Ovary (tissue), 9 donors: ENCODE data around the gene ADGRF5. TPM values are rescaled to one million over a fixed set of nuclear protein-coding genes. Genes with fewer than 3 reads are reported as not detected.

ENCODE experiments used
- DNase-seq, 5 donors: peaks; one replicate each; pipeline ENCODE4 v3.0.0-alpha.2; 2019 to 2020
- H3K27ac ChIP-seq, 2 donors: fragments of 200-600 bp; one replicate each; pipeline versions ENCODE4 v1.5.1 to v1.8.0; 2019 to 2022
- H3K27me3 ChIP-seq: fragments of 200-600 bp; one replicate; pipeline ENCODE4 v1.8.0; 2022
- H3K36me3 ChIP-seq: fragments of 200-600 bp; sonication (generic); one replicate; pipeline ENCODE4 v1.5.1; 2019
- H3K4me1 ChIP-seq: one replicate; pipeline ENCODE4 v1.8.1; 2013; ENCODE audit warnings: mild to moderate bottlenecking, moderate library complexity; ENCODE audit not compliant: insufficient read depth
- H3K4me3 ChIP-seq: fragments of 200-600 bp; sonication (generic); one replicate; pipeline ENCODE4 v1.5.1; 2017
- H3K9me3 ChIP-seq, 2 donors: fragments of 200-600 bp in 1 of 2; sonication (generic) in 1 of 2; one replicate each; pipeline versions ENCODE4 v1.5.1 to v1.8.1; 2013 to 2019; ENCODE audit warnings: mild to moderate bottlenecking in 1 of 2, moderate library complexity in 1 of 2
- EP300 ChIP-seq: sonication (generic); formaldehyde crosslinking; IDR thresholded peaks from one replicate; pipeline ENCODE4 v1.6.1; 2017; ENCODE audit warnings: antibody characterized with exemption
- POLR2A ChIP-seq: fragments of 450-650 bp; IDR thresholded peaks from one replicate; pipeline ENCODE4 v1.6.1; 2017; ENCODE audit warnings: antibody characterized with exemption, mild to moderate bottlenecking, moderate library complexity
- WGBS, 3 donors: extraction: QIAGEN DNeasy Blood & Tissue Kit in 1 of 3; methylation state at CpG; one replicate each; pipeline versions ENCODE4 v1.1.5 to v1.1.7; 2013 to 2017; 5-methylcytosine and 5-hydroxymethylcytosine counted together
- intact Hi-C, 4 donors: fragments of 100-400 bp; cut with DNase I; formaldehyde crosslinking; loops; one replicate each; pipeline versions ENCODE4 v1.11.0 to v1.15.1; 2022 to 2023
- polyA plus RNA-seq, 2 donors: library from polyadenylated mRNA; stranded (reverse); fragments of 200-250 nt in 1 of 2; fragments of 350-450 nt in 1 of 2; fragmentation: Illumina TruSeq in 1 of 2; extraction: RNeasy Lipid Tissue Mini Kit (QIAGEN cat#74804) in 1 of 2; gene quantifications; one replicate each; pipeline ENCODE4 v1.2.3, GENCODE V29; 2013 to 2014
- total RNA-seq, 7 donors: library from RNA; depleted of rRNA in 2 of 7; stranded (reverse); fragments of >200 nt in 2 of 7; fragmentation: NEBNext Ultra II Directional in 3 of 7; extraction: Animal tissue kit (Norgen Biotek cat#: 25700) in 3 of 7; gene quantifications; one replicate each; pipeline versions ENCODE4 v1.1.0 to v1.2.4, GENCODE V29; 2016 to 2023
- TF ChIP-seq, protein P1 (sequence below), 3 donors: fragments of 450-650 bp in 2 of 3; fragments of 200-600 bp in 1 of 3; IDR thresholded peaks; one replicate each; pipeline versions ENCODE4 v1.5.1 to v1.8.0; 2016 to 2022; ENCODE audit warnings: antibody characterized with exemption in 3 of 3, mild to moderate bottlenecking in 1 of 3
- donor health status: DM: no; HTN: no; CAD: no; lungs with moderate emphysema.
- donor health status: DM: no; HTN: no; CAD: no.
- donor health status: Bipolar disorder and iron deficiency.
- donor health status: DM: yes; HTN: yes; CAD: no.
- donor health status: DM: no; HTN: no; CAD: no.
- donor health status: DM: yes; HTN: yes; CAD: no.

Gene ADGRF5
- total and polyA plus RNA-seq, 9 donors, result 4.7 to 41.2 (median 10.6) TPM

- Histone ChIP-seq H3K9me3 (no peaks in the 10 kb centered on the region), H3K36me3 (no peaks in the 10 kb centered on the region), H3K27ac (no peak overlapping the region), H3K4me1 (no peaks in the 10 kb centered on the region), H3K27me3 (no peaks in the 10 kb centered on the region), H3K4me3 (no peak overlapping the region)
- TF ChIP-seq, protein P1, sequence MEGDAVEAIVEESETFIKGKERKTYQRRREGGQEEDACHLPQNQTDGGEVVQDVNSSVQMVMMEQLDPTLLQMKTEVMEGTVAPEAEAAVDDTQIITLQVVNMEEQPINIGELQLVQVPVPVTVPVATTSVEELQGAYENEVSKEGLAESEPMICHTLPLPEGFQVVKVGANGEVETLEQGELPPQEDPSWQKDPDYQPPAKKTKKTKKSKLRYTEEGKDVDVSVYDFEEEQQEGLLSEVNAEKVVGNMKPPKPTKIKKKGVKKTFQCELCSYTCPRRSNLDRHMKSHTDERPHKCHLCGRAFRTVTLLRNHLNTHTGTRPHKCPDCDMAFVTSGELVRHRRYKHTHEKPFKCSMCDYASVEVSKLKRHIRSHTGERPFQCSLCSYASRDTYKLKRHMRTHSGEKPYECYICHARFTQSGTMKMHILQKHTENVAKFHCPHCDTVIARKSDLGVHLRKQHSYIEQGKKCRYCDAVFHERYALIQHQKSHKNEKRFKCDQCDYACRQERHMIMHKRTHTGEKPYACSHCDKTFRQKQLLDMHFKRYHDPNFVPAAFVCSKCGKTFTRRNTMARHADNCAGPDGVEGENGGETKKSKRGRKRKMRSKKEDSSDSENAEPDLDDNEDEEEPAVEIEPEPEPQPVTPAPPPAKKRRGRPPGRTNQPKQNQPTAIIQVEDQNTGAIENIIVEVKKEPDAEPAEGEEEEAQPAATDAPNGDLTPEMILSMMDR (IDR thresholded peaks at IDR 0.05), result no peak
- 36 to 41% (median 36%) methylated on average over 2 of the region's 2 CpGs for WGBS, 3 donors
- intact Hi-C loops, result no loop called here
- DNase-seq, result no peak
These were observed 8.6 kb upstream of the ADGRF5 start for GRCh38 chr6:46930331-46930730.

DNA sequence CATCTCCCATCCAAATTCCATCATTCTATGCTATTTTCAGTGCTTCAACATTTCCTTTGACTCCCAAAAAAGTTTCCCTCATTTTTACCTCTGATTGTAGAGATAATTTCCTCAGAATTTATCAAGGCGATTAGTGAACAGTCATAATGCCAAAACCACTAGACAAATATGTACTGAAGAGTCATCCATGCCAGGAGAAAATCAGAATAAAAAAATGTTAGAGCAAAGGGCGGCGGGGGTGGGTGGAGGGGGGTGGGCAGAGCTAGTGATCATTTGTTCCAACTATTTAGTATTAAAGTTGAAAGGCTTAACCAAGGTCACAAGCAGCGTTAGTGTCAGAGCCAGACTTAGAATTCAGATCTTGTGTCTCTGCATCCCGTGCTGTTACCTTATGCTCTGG lies 5.3 kb upstream of the ADGRF5 start:
- WGBS, 3 donors, result 56 to 59% (median 59%) methylated on average over 5 of the region's 5 CpGs
- intact Hi-C loops, result no loop called here
- no peak overlapping the region for H3K27ac ChIP-seq
- TF ChIP-seq EP300 (no peak), POLR2A (no peak)
- TF ChIP-seq, protein P1 (IDR thresholded peaks at IDR 0.05), result no peak
- no peaks in the 10 kb centered on the region for H3K36me3 ChIP-seq
- no peaks in the 10 kb centered on the region for H3K4me1 ChIP-seq
- H3K4me3 ChIP-seq, result no peak overlapping the region
- no peaks in the 10 kb centered on the region for H3K27me3 ChIP-seq
- H3K9me3 ChIP-seq, result no peaks in the 10 kb centered on the region
- DNase-seq, result no peak

DNA sequence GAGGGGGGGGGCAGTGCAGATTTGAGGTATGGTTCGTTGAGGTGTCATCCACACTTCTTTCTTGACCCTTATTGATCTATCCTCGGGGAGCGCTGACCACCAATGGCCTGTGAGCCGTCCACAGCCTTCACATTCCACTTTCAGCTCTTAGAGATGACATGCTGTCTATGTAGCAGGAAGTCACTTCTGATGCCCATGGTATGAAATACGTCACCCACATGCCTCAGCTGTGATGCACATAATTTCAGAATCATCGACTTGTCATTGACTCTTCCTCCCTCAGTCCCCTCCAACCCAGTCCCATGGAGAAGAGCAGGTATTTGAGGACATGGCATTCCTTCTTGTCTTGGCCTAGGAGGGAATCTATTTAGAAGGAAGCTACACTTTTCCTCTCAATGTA lies 4.7 kb upstream of the ADGRF5 start:
- 78 to 89% (median 88%) methylated on average over 6 of the region's 6 CpGs for WGBS, 3 donors
- no peak overlapping the region for H3K4me3 ChIP-seq
- H3K4me1 ChIP-seq, result no peaks in the 10 kb centered on the region
- no peaks in the 10 kb centered on the region for H3K9me3 ChIP-seq
- no peak overlapping the region for H3K27ac ChIP-seq
- H3K27me3 ChIP-seq, result no peaks in the 10 kb centered on the region
- TF ChIP-seq EP300 (no peak), POLR2A (no peak)
- TF ChIP-seq, protein P1 (IDR thresholded peaks at IDR 0.05), result no peak
- no peaks in the 10 kb centered on the region for H3K36me3 ChIP-seq
- no peak for DNase-seq
- intact Hi-C loops, result no loop called here

DNA sequence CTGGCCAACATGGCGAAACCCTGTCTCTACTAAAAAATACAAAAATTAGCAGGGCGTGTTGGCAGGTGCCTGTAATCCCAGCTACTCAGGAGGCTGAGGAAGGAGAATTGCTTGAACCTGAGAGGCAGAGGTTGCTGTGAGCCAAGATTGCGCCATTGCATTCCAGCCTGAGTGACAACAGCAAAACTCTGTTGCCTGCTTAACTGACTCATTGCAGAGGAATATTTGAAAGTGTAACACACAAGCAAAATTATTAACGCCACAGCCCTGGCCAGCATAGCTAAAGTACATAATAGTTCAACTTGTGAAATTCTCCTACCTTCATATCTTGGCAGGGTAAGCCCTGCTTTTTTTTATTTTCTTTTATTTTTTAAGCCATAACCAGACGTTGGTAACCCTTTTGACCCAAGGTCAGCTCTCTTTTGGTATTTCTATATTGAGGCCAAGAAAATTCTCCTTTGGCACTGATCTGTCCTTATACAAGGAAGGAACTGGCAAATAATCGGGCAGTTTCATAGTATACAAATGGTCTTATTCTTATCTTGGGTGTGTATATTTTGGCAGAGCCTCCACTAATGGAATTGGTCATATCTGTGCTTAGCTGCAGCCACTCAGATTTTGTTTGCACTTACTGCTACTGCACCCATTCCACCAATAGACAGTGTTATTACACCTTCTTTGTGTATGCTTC lies 4.0 kb upstream of the ADGRF5 start:
- no peaks in the 10 kb centered on the region for H3K36me3 ChIP-seq
- no peaks in the 10 kb centered on the region for H3K27me3 ChIP-seq
- no peak overlapping the region for H3K27ac ChIP-seq
- H3K9me3 ChIP-seq, result no peaks in the 10 kb centered on the region
- H3K4me3 ChIP-seq, result no peak overlapping the region
- intact Hi-C loops, result no loop called here
- DNase-seq, result peak in 1 of 5 donors; percentile 23
- TF ChIP-seq EP300 (no peak), POLR2A (no peak)
- TF ChIP-seq, protein P1 (IDR thresholded peaks at IDR 0.05), result no peak
- no peaks in the 10 kb centered on the region for H3K4me1 ChIP-seq
- 36 to 49% (median 44%) methylated on average over 6 of the region's 6 CpGs for WGBS, 3 donors
